GM12878 (cell line): Measurements from ENCODE around the gene SMPD4.

Source experiments
- ATF2 ChIP-seq: IDR thresholded peaks from 2 replicates; pipeline ENCODE4 v1.6.1; 2012; ENCODE audit warnings: low read length, inconsistent platforms
- BMI1 ChIP-seq: fragments of 450-650 bp; IDR thresholded peaks from 2 replicates; pipeline ENCODE4 v1.6.1; 2016; ENCODE audit warnings: mild to moderate bottlenecking, moderate library complexity, borderline replicate concordance
- BRCA1 ChIP-seq: IDR thresholded peaks from 2 replicates; pipeline ENCODE4 v1.6.1; 2011; ENCODE audit warnings: low read depth, low read length, improper control_type of control experiment
- CREB1 ChIP-seq: IDR thresholded peaks from 2 replicates; pipeline ENCODE4 v1.6.1; 2012; ENCODE audit warnings: low read depth, mild to moderate bottlenecking, inconsistent platforms
- EZH2 ChIP-seq: IDR thresholded peaks from 2 replicates; pipeline ENCODE4 v1.6.1; 2012; ENCODE audit warnings: low read depth, mild to moderate bottlenecking, control low read depth, inconsistent platforms, low read length, borderline replicate concordance; ENCODE audit not compliant: control insufficient read depth
- HDAC2 ChIP-seq: fragments of 200-600 bp; sonication (generic); IDR thresholded peaks from 2 replicates; pipeline ENCODE4 v1.6.1; 2017
- MAX ChIP-seq: IDR thresholded peaks from 2 replicates; pipeline ENCODE4 v1.6.1; 2012; ENCODE audit warnings: low read depth, low read length, improper control_type of control experiment
- MEF2A ChIP-seq: IDR thresholded peaks from 2 replicates; pipeline ENCODE4 v1.6.1; 2011; ENCODE audit warnings: low read depth, mild to moderate bottlenecking, low read length, moderate library complexity; ENCODE audit not compliant: insufficient read depth
- REST ChIP-seq: IDR thresholded peaks from 2 replicates; pipeline ENCODE4 v1.6.1; 2012; ENCODE audit warnings: mild to moderate bottlenecking, low read depth, low read length
- SPI1 ChIP-seq: IDR thresholded peaks from 2 replicates; pipeline ENCODE4 v1.6.1; 2011; ENCODE audit warnings: low read depth, mild to moderate bottlenecking, low read length, moderate library complexity, borderline replicate concordance; ENCODE audit not compliant: insufficient read depth
- SRF ChIP-seq, 2 experiments: IDR thresholded peaks; 2 replicates each; pipeline ENCODE4 v1.6.1; 2011; ENCODE audit warnings: low read depth in 2 of 2, low read length in 2 of 2, mild to moderate bottlenecking in 1 of 2, moderate library complexity in 1 of 2
- TF ChIP-seq, protein P1 (sequence below), 3 experiments: IDR thresholded peaks in 2 of 3; conservative IDR thresholded peaks in 1 of 3; 2 replicates each; pipeline ENCODE4 v1.5.1; 2011; ENCODE audit warnings: low read depth in 3 of 3, low read length in 3 of 3, mild to moderate bottlenecking in 3 of 3, control low read depth in 2 of 3, moderate library complexity in 2 of 3, inconsistent platforms in 1 of 3, mixed read lengths in 1 of 3; ENCODE audit not compliant: control insufficient read depth in 2 of 3, insufficient read depth in 1 of 3; ENCODE audit errors: extremely low read depth in 1 of 3

- TF ChIP-seq BRCA1 (no peak), SPI1 (no peak), EZH2 (no peak), ATF2 (no peak), MEF2A (no peak), MAX (no peak), HDAC2 (no peak), CREB1 (no peak), SRF (IDR thresholded peaks at IDR 0.05; ENCODE audit: low read depth in 2 of 2, low read length in 2 of 2) (no peak), REST (no peak), BMI1 (no peak)
- TF ChIP-seq, protein P1, sequence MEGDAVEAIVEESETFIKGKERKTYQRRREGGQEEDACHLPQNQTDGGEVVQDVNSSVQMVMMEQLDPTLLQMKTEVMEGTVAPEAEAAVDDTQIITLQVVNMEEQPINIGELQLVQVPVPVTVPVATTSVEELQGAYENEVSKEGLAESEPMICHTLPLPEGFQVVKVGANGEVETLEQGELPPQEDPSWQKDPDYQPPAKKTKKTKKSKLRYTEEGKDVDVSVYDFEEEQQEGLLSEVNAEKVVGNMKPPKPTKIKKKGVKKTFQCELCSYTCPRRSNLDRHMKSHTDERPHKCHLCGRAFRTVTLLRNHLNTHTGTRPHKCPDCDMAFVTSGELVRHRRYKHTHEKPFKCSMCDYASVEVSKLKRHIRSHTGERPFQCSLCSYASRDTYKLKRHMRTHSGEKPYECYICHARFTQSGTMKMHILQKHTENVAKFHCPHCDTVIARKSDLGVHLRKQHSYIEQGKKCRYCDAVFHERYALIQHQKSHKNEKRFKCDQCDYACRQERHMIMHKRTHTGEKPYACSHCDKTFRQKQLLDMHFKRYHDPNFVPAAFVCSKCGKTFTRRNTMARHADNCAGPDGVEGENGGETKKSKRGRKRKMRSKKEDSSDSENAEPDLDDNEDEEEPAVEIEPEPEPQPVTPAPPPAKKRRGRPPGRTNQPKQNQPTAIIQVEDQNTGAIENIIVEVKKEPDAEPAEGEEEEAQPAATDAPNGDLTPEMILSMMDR (IDR thresholded peaks at IDR 0.05 in 2 of 3, conservative IDR thresholded peaks at IDR 0.05 in 1 of 3; ENCODE audit: control insufficient read depth in 2 of 3, extremely low read depth in 1 of 3, insufficient read depth in 1 of 3, low read depth in 3 of 3, low read length in 3 of 3): no peak
These were observed 2.3 kb upstream of the SMPD4 start for GRCh38 chr2:130183512-130184373.
